GM12864 (cell line): ENCODE data around the gene RFC1.

Experiments
- DNase-seq: peaks from one replicate; pipeline ENCODE4 v3.0.0-alpha.2; 2011; ENCODE audit warnings: low read depth
- H3K4me3 ChIP-seq: 2 replicates; pipeline ENCODE4 v1.5.1; 2011; ENCODE audit warnings: mild to moderate bottlenecking, low read depth, low read length, control low read depth
- CTCF ChIP-seq: IDR thresholded peaks from 2 replicates; pipeline ENCODE4 v1.5.1; 2011; ENCODE audit warnings: low read depth, mild to moderate bottlenecking, moderate library complexity, low read length, control low read depth, inconsistent platforms; ENCODE audit errors: missing control alignments

The RFC1 gene

GRCh38 chr4:39349326-39349725 lies 16.8 kb downstream of the RFC1 start:
- TF ChIP-seq CTCF = no peak
- H3K4me3 ChIP-seq = no peak overlapping the region
- no peak for DNase-seq

- no peak for TF ChIP-seq CTCF
- H3K4me3 ChIP-seq = no peak overlapping the region
- DNase-seq = no peak
Measured at GRCh38 chr4:39348371-39349315, 17.5 kb downstream of the RFC1 start.

GRCh38 chr4:39346856-39347519 lies 19.2 kb downstream of the RFC1 start:
- TF ChIP-seq CTCF = no peak
- no peak for DNase-seq
- no peak overlapping the region for H3K4me3 ChIP-seq

GRCh38 chr4:39342731-39343130 lies 23.4 kb downstream of the RFC1 start:
- H3K4me3 ChIP-seq = no peak overlapping the region
- no peak for TF ChIP-seq CTCF
- no peak for DNase-seq

- TF ChIP-seq CTCF = no peak
- DNase-seq = no peak
Measured at GRCh38 chr4:39341075-39341725, 25.0 kb downstream of the RFC1 start.

GRCh38 chr4:39339968-39340367 lies 26.2 kb downstream of the RFC1 start:
- DNase-seq = no peak
- no peak for TF ChIP-seq CTCF

More at GRCh38 chr4:39341075-39341725, 25.0 kb downstream of the RFC1 start:
- no peak overlapping the region for H3K4me3 ChIP-seq

More at GRCh38 chr4:39339968-39340367, 26.2 kb downstream of the RFC1 start:
- H3K4me3 ChIP-seq = no peak overlapping the region
